ENCODE data around the gene SNAP23. TPM values are rescaled to one million over a fixed set of nuclear protein-coding genes. Genes with fewer than 3 reads are reported as not detected.

The SNAP23 gene
- total RNA-seq, 2 experiments from 2014 or later, result 19.9 to 48.3 TPM

GRCh38 chr15:42510258-42511006 is 15.0 kb downstream of the SNAP23 start:
- Histone ChIP-seq H3K4me2 (ENCODE audit: low read length) (no peak overlapping the region), H3K9me2 (ENCODE audit: insufficient read depth, low read length) (no peaks in the 10 kb centered on the region), H3K4me1 (ENCODE audit: insufficient read depth, low read length, poor library complexity, severe bottlenecking) (peaks cover under 1% of the 10 kb centered on the region), H3K79me2 (ENCODE audit: insufficient read depth, low read depth, low read length) (no peaks in the 10 kb centered on the region), H3K36me3 (ENCODE audit: insufficient read depth, low read length) (peaks cover 31% of the 10 kb centered on the region), H3K4me3 (ENCODE audit: low read depth, low read length, poor library complexity, severe bottlenecking) (no peak overlapping the region), H2AFZ (ENCODE audit: low read length) (no peak overlapping the region), H4K20me1 (ENCODE audit: insufficient read depth, low read length) (no peaks in the 10 kb centered on the region), H3K9me3 (ENCODE audit: low read length) (no peaks in the 10 kb centered on the region), H3K27ac (ENCODE audit: low read depth, low read length, poor library complexity, severe bottlenecking) (no peak overlapping the region)
- no TSS peak for BruUV-seq (replicated peaks)
- intact Hi-C loops (cut with micrococcal nuclease; ENCODE audit: unreplicated experiment), result no loop called here
- no peak for TF ChIP-seq EZH2phosphoT487 (IDR thresholded peaks at IDR 0.05; ENCODE audit: borderline replicate concordance, low read depth, low read length)
- TF ChIP-seq CTCF (conservative IDR thresholded peaks at IDR 0.05; ENCODE audit: low read length), result no peak
- no peak for DNase-seq (ENCODE audit: low spot score)
- POLR2A ChIA-PET, result interaction anchor here (0.8 to 1.1 kb wide), 2 partner anchors 11 to 16 kb away, joined by 3 read pairs; no protein-coding TSS in a partner anchor
- CTCF ChIA-PET (ENCODE audit: unreplicated experiment), result no interaction called here

GRCh38 chr15:42511007-42511391 is 15.6 kb downstream of the SNAP23 start:
- POLR2A ChIA-PET, result interaction anchor here (0.8 to 1.1 kb wide), 2 partner anchors 12 to 16 kb away, joined by 3 read pairs; no protein-coding TSS in a partner anchor
- CTCF ChIA-PET (ENCODE audit: unreplicated experiment), result no interaction called here
- intact Hi-C loops (cut with micrococcal nuclease; ENCODE audit: unreplicated experiment), result no loop called here

More at GRCh38 chr15:42511007-42511391, 15.6 kb downstream of the SNAP23 start:
- Histone ChIP-seq H3K27ac (ENCODE audit: low read depth, low read length, poor library complexity, severe bottlenecking) (no peak overlapping the region), H3K36me3 (ENCODE audit: insufficient read depth, low read length) (peaks cover 37% of the 10 kb centered on the region), H3K4me1 (ENCODE audit: insufficient read depth, low read length, poor library complexity, severe bottlenecking) (no peaks in the 10 kb centered on the region), H4K20me1 (ENCODE audit: insufficient read depth, low read length) (no peaks in the 10 kb centered on the region), H3K9me2 (ENCODE audit: insufficient read depth, low read length) (no peaks in the 10 kb centered on the region), H3K4me2 (ENCODE audit: low read length) (no peak overlapping the region), H3K9me3 (ENCODE audit: low read length) (no peaks in the 10 kb centered on the region), H3K79me2 (ENCODE audit: insufficient read depth, low read depth, low read length) (no peaks in the 10 kb centered on the region), H3K4me3 (ENCODE audit: low read depth, low read length, poor library complexity, severe bottlenecking) (no peak overlapping the region), H2AFZ (ENCODE audit: low read length) (no peak overlapping the region)
- DNase-seq (ENCODE audit: low spot score), result no peak
- TF ChIP-seq EZH2phosphoT487 (IDR thresholded peaks at IDR 0.05; ENCODE audit: borderline replicate concordance, low read depth, low read length) (no peak), CTCF (conservative IDR thresholded peaks at IDR 0.05; ENCODE audit: low read length) (no peak)
- BruUV-seq (replicated peaks), result no TSS peak

Data from OCI-LY7 (cell line).